Measurements from ENCODE around the gene TRANK1.

DNA sequence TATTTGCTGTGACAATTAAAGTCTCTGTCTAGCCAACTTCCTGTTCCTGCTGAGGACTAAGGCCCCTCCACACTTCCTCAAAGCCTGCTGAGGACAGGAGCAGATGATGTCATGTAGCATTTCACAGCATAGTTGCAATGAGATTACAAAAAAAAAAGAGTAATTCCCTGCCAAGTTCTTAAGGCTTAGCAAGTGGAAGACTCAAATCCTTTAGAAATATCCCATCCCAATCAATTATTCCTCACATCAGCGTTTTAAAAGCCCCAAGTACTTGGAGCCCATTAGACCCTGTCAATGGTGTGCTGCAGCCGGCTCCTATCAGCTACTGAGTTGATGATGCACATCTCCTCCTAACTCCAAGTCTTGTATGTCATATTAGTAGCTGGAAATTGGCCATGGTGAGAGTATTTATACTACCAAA, 51.7 kb downstream of the TRANK1 start:
- TF ChIP-seq, protein P1, sequence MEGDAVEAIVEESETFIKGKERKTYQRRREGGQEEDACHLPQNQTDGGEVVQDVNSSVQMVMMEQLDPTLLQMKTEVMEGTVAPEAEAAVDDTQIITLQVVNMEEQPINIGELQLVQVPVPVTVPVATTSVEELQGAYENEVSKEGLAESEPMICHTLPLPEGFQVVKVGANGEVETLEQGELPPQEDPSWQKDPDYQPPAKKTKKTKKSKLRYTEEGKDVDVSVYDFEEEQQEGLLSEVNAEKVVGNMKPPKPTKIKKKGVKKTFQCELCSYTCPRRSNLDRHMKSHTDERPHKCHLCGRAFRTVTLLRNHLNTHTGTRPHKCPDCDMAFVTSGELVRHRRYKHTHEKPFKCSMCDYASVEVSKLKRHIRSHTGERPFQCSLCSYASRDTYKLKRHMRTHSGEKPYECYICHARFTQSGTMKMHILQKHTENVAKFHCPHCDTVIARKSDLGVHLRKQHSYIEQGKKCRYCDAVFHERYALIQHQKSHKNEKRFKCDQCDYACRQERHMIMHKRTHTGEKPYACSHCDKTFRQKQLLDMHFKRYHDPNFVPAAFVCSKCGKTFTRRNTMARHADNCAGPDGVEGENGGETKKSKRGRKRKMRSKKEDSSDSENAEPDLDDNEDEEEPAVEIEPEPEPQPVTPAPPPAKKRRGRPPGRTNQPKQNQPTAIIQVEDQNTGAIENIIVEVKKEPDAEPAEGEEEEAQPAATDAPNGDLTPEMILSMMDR (IDR thresholded peaks at IDR 0.05 in 2 of 3, conservative IDR thresholded peaks at IDR 0.05 in 1 of 3; ENCODE audit: borderline replicate concordance in 1 of 3, insufficient read depth in 1 of 3, low read depth in 2 of 3, low read length in 2 of 3), result no peak
- TF ChIP-seq EZH2 (IDR thresholded peaks at IDR 0.05), result no peak
- TF ChIP-seq POLR2A (IDR thresholded peaks at IDR 0.05; ENCODE audit: borderline replicate concordance, extremely low read depth, insufficient read depth, insufficient read length), result no peak
- TF ChIP-seq, protein P2, sequence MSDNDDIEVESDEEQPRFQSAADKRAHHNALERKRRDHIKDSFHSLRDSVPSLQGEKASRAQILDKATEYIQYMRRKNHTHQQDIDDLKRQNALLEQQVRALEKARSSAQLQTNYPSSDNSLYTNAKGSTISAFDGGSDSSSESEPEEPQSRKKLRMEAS (IDR thresholded peaks at IDR 0.05), result no peak
- TF ChIP-seq, protein P3, sequence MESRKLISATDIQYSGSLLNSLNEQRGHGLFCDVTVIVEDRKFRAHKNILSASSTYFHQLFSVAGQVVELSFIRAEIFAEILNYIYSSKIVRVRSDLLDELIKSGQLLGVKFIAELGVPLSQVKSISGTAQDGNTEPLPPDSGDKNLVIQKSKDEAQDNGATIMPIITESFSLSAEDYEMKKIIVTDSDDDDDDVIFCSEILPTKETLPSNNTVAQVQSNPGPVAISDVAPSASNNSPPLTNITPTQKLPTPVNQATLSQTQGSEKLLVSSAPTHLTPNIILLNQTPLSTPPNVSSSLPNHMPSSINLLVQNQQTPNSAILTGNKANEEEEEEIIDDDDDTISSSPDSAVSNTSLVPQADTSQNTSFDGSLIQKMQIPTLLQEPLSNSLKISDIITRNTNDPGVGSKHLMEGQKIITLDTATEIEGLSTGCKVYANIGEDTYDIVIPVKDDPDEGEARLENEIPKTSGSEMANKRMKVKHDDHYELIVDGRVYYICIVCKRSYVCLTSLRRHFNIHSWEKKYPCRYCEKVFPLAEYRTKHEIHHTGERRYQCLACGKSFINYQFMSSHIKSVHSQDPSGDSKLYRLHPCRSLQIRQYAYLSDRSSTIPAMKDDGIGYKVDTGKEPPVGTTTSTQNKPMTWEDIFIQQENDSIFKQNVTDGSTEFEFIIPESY (IDR thresholded peaks at IDR 0.05; ENCODE audit: extremely low read depth, insufficient replicate concordance, low read length), result no peak
- TF ChIP-seq, protein P4, sequence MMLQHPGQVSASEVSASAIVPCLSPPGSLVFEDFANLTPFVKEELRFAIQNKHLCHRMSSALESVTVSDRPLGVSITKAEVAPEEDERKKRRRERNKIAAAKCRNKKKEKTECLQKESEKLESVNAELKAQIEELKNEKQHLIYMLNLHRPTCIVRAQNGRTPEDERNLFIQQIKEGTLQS (IDR thresholded peaks at IDR 0.05), result no peak
- no peak for TF ChIP-seq POLR2AphosphoS5 (IDR thresholded peaks at IDR 0.05; ENCODE audit: low read depth, low read length)
- TF ChIP-seq RAD21 (IDR thresholded peaks at IDR 0.05; ENCODE audit: low read depth), result no peak
- no peak for TF ChIP-seq YY1 (IDR thresholded peaks at IDR 0.05; ENCODE audit: extremely low read depth, insufficient replicate concordance, low read depth, low read length)
- TF ChIP-seq ZNF274 (IDR thresholded peaks at IDR 0.05; ENCODE audit: low read depth, low read length), result no peak
- no peak for TF ChIP-seq EGR1 (IDR thresholded peaks at IDR 0.05; ENCODE audit: low read depth)
- no peak for TF ChIP-seq EZH2phosphoT487 (IDR thresholded peaks at IDR 0.05; ENCODE audit: borderline replicate concordance)
- TF ChIP-seq SIN3A (IDR thresholded peaks at IDR 0.05; ENCODE audit: low read depth), result no peak
- no peak for TF ChIP-seq FOSL1 (IDR thresholded peaks at IDR 0.05; ENCODE audit: low read depth)
